GM10248 (cell line): ENCODE measurements around the gene EIF4ENIF1.

Source experiments
- CTCF ChIA-PET: fragments of 300-600 bp; sonication (Branson Sonifier 250); formaldehyde crosslinking; extraction: SDS; loops from one replicate; lab custom pipeline; 2021; ENCODE audit warnings: antibody characterized with exemption; lab: Yijun Ruan, JAX
- POLR2A ChIA-PET: fragments of 350-650 bp; sonication (Branson Sonifier 250); formaldehyde crosslinking; extraction: SDS; loops from one replicate; lab custom pipeline; 2020; ENCODE audit warnings: antibody characterized with exemption; lab: Yijun Ruan, JAX
- DNase-seq: peaks from one replicate; pipeline ENCODE4 v3.0.0; 2012; ENCODE audit errors: extremely low spot score
- TF ChIP-seq, protein P1 (sequence below): IDR thresholded peaks from 2 replicates; pipeline ENCODE4 v1.5.1; 2012; ENCODE audit warnings: mild to moderate bottlenecking, low read depth; ENCODE audit errors: extremely low read depth, missing control alignments, control extremely low read depth

EIF4ENIF1 gene

DNA sequence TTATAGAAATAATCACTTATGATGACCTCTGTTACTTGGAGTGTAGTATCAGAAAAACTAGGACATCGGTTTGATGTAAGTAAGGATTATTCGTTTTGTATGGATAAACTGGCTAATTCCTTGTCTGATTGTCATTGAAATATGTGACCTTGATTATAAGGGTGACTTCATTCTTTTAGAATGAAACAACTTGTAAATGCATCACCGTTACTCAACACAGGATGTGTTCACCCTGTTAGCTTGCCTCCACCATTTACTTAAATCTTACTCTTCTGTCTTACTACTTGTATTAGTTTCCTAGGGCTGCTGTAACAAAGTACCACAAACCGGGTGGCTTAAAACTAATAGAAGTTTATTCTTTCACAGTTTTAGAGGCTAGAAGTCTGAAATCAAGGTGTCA, 14.6 kb upstream of the EIF4ENIF1 start:
- no peak for DNase-seq
- ChIA-PET POLR2A (no interaction called here), CTCF (no interaction called here)
- TF ChIP-seq, protein P1, sequence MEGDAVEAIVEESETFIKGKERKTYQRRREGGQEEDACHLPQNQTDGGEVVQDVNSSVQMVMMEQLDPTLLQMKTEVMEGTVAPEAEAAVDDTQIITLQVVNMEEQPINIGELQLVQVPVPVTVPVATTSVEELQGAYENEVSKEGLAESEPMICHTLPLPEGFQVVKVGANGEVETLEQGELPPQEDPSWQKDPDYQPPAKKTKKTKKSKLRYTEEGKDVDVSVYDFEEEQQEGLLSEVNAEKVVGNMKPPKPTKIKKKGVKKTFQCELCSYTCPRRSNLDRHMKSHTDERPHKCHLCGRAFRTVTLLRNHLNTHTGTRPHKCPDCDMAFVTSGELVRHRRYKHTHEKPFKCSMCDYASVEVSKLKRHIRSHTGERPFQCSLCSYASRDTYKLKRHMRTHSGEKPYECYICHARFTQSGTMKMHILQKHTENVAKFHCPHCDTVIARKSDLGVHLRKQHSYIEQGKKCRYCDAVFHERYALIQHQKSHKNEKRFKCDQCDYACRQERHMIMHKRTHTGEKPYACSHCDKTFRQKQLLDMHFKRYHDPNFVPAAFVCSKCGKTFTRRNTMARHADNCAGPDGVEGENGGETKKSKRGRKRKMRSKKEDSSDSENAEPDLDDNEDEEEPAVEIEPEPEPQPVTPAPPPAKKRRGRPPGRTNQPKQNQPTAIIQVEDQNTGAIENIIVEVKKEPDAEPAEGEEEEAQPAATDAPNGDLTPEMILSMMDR = no peak

DNA sequence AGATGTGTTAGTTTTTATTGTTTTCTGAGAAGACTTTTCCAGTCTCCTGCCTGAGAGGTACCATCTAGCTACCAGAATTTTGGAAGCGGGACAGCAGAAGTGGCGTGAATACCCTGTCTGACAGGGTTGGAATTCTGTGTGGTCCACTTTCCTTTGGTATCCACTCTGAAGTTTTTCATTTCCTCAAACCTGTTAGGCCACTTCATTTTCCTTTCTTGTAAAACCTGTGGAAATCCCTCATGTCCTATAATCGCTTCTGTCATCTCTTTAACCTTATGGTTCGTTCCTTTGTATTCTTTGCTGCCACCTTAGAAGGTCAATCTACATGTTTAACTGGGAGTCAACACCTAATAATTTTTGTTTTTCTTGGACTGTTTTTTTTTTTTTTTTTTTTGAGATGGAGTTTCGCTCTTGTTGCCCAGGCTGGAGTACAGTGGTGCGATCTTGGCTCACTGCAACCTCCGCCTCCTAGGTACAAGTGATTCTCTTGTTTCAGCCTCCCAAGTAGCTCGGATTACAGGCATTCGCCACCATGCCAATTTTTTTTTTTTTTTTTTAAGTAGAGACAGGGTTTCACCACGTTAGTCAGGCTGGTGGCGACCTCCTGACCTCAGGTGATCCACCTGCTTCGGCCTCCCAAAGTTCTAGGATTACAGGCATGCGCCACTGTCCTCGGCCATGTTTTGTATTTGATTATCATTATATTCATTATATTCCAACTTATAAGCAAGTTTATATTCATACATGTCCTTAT, 13.7 kb upstream of the EIF4ENIF1 start:
- no peak for DNase-seq
- CTCF ChIA-PET = no interaction called here
- TF ChIP-seq, protein P1 = no peak
- POLR2A ChIA-PET = no interaction called here

- ChIA-PET POLR2A (no interaction called here), CTCF (interaction anchor here (1.5 kb wide), 1 partner anchor 55 kb away, joined by 4 read pairs; no protein-coding TSS in a partner anchor)
- no peak for DNase-seq
- TF ChIP-seq, protein P1 = no peak
Measured at GRCh38 chr22:31501738-31502137, 12.1 kb upstream of the EIF4ENIF1 start.

DNA sequence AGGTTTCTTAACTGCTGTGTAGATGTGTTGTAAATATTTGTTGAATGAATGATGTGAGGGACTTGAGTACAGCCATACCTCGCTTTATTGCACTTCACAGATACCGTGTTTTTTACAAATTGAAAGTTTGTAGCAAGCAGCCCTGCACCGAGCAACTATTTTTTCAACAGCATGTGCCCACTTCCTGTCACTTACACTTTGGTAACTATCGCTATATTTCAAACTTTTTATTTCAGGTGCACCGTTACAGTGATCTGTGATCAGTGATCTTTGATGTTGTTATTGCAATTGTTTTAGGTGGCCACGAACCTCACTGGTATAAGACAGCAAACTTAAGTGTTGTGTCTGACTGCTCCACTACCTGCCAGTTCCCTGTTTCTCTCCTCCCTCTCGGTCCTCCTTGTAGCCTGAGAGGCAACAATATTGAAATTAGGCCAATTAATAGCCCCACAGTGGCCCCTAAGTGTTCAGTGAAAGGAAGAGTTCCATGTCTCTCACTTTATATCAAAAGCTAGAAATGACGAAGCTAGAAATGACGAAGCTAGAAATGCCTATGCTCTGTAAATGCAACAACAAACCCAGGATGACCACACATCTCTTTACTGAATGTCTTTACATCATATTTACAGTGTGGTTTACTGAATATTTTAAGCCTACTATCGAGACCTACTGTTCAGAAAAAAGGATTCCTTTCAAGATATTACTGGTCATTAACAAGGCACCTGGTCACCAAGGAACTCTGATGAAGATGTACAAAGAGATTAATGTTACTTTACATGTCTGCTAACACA, 7.7 kb upstream of the EIF4ENIF1 start:
- DNase-seq = no peak
- TF ChIP-seq, protein P1 = no peak
- ChIA-PET POLR2A (no interaction called here), CTCF (no interaction called here)

GRCh38 chr22:31496735-31497146, 7.1 kb upstream of the EIF4ENIF1 start:
- POLR2A ChIA-PET = interaction anchor here (0.7 kb wide), 1 partner anchor 41 kb away, joined by 3 read pairs; no protein-coding TSS in a partner anchor
- no peak for DNase-seq
- TF ChIP-seq, protein P1 = no peak
- CTCF ChIA-PET = interaction anchor here (1.0 kb wide), 1 partner anchor 14 kb away, joined by 3 read pairs; no protein-coding TSS in a partner anchor

GRCh38 chr22:31496007-31496734, 6.5 kb upstream of the EIF4ENIF1 start, which contains the start of gene SFI1:
SFI1 (plus strand) TSS chr22:31496536; CDS start chr22:31508285, 11,749 bp downstream.
- DNase-seq = peak; percentile 92
- TF ChIP-seq, protein P1 = peak; percentile 39
- ChIA-PET CTCF (interaction anchor here (0.9 to 1.0 kb wide), 3 partner anchors 10 to 14 kb away, joined by 3 to 4 read pairs (median 3); no protein-coding TSS in a partner anchor), POLR2A (interaction anchor here (0.6 to 0.7 kb wide), 2 partner anchors 42 to 263 kb away, joined by 3 read pairs; no protein-coding TSS in a partner anchor)
